Parathyroid adenoma (tissue), 2 donors: ENCODE measurements around the gene GNG11.

Experiments
- H2AFZ ChIP-seq: fragments of 300-600 bp; sonication (generic); one replicate; pipeline ENCODE4 v1.7.0; 2017; ENCODE audit warnings: antibody characterized with exemption, mild to moderate bottlenecking
- H3K27ac ChIP-seq: fragments of 300-600 bp; sonication (generic); one replicate; pipeline ENCODE4 v1.7.0; 2017
- H3K27me3 ChIP-seq: fragments of 300-600 bp; sonication (generic); one replicate; pipeline ENCODE4 v1.7.0; 2017; ENCODE audit warnings: low read length; ENCODE audit not compliant: control insufficient read depth, insufficient read depth
- H3K36me3 ChIP-seq: fragments of 300-600 bp; sonication (generic); one replicate; pipeline ENCODE4 v1.7.0; 2017; ENCODE audit warnings: low read length; ENCODE audit not compliant: control insufficient read depth, insufficient read depth
- H3K4me1 ChIP-seq: fragments of 300-600 bp; sonication (generic); one replicate; pipeline ENCODE4 v1.7.0; 2017; ENCODE audit warnings: control low read depth
- H3K4me2 ChIP-seq: fragments of 300-600 bp; sonication (generic); one replicate; pipeline ENCODE4 v1.7.0; 2017; ENCODE audit warnings: low read length
- H3K4me3 ChIP-seq: fragments of 300-600 bp; sonication (generic); one replicate; pipeline ENCODE4 v1.7.0; 2017; ENCODE audit warnings: low read depth, low read length
- H3K79me2 ChIP-seq: fragments of 300-600 bp; sonication (generic); one replicate; pipeline ENCODE4 v1.7.0; 2017; ENCODE audit warnings: control low read depth
- H3K9ac ChIP-seq: fragments of 300-600 bp; sonication (generic); one replicate; pipeline ENCODE4 v1.7.0; 2017; ENCODE audit warnings: mild to moderate bottlenecking
- H3K9me3 ChIP-seq: fragments of 300-600 bp; sonication (generic); one replicate; pipeline ENCODE4 v1.7.0; 2017; ENCODE audit warnings: low read length; ENCODE audit not compliant: control insufficient read depth
- CTCF ChIP-seq: fragments of 300-600 bp; sonication (generic); IDR thresholded peaks from one replicate; pipeline ENCODE4 v1.7.0; 2017; ENCODE audit warnings: antibody characterized with exemption, mild to moderate bottlenecking
- donor health status: primary hyperparathyroidism.

The GNG11 gene

GRCh38 chr7:93938293-93938692 is 16.8 kb downstream of the GNG11 start:
- no peaks in the 10 kb centered on the region for H3K4me1 ChIP-seq
- H3K27ac ChIP-seq, result no peak overlapping the region
- no peaks in the 10 kb centered on the region for H3K27me3 ChIP-seq
- no peaks in the 10 kb centered on the region for H3K79me2 ChIP-seq
- H3K9me3 ChIP-seq, result no peaks in the 10 kb centered on the region
- H3K4me3 ChIP-seq, result no peak overlapping the region
- H3K4me2 ChIP-seq, result no peak overlapping the region
- TF ChIP-seq CTCF, result no peak
- H2AFZ ChIP-seq, result no peak overlapping the region
- no peaks in the 10 kb centered on the region for H3K36me3 ChIP-seq
- H3K9ac ChIP-seq, result no peak overlapping the region

- no peak for TF ChIP-seq CTCF
- no peaks in the 10 kb centered on the region for H3K4me1 ChIP-seq
These were observed 20.4 kb downstream of the GNG11 start for GRCh38 chr7:93941945-93942344.

GRCh38 chr7:93943816-93944540 is 22.4 kb downstream of the GNG11 start:
- H3K27ac ChIP-seq, result no peak overlapping the region
- no peaks in the 10 kb centered on the region for H3K79me2 ChIP-seq
- no peaks in the 10 kb centered on the region for H3K27me3 ChIP-seq
- H3K4me3 ChIP-seq, result no peak overlapping the region
- H3K36me3 ChIP-seq, result no peaks in the 10 kb centered on the region
- no peaks in the 10 kb centered on the region for H3K9me3 ChIP-seq
- no peak for TF ChIP-seq CTCF
- H3K4me2 ChIP-seq, result no peak overlapping the region
- H3K4me1 ChIP-seq, result no peaks in the 10 kb centered on the region
- H2AFZ ChIP-seq, result no peak overlapping the region
- no peak overlapping the region for H3K9ac ChIP-seq

More at GRCh38 chr7:93941945-93942344, 20.4 kb downstream of the GNG11 start:
- no peaks in the 10 kb centered on the region for H3K27me3 ChIP-seq
- H3K9ac ChIP-seq, result no peak overlapping the region
- no peaks in the 10 kb centered on the region for H3K9me3 ChIP-seq
- H3K27ac ChIP-seq, result no peak overlapping the region
- no peak overlapping the region for H3K4me3 ChIP-seq
- H3K36me3 ChIP-seq, result no peaks in the 10 kb centered on the region
- H3K4me2 ChIP-seq, result no peak overlapping the region
- H3K79me2 ChIP-seq, result no peaks in the 10 kb centered on the region
- no peak overlapping the region for H2AFZ ChIP-seq

- no peak for TF ChIP-seq CTCF
- no peaks in the 10 kb centered on the region for H3K4me1 ChIP-seq
- H3K4me3 ChIP-seq, result no peak overlapping the region
- no peak overlapping the region for H3K27ac ChIP-seq
- H3K9ac ChIP-seq, result no peak overlapping the region
- H2AFZ ChIP-seq, result no peak overlapping the region
- no peaks in the 10 kb centered on the region for H3K9me3 ChIP-seq
- H3K36me3 ChIP-seq, result no peaks in the 10 kb centered on the region
- H3K79me2 ChIP-seq, result no peaks in the 10 kb centered on the region
- no peaks in the 10 kb centered on the region for H3K27me3 ChIP-seq
- no peak overlapping the region for H3K4me2 ChIP-seq
These were observed 23.1 kb downstream of the GNG11 start for GRCh38 chr7:93944673-93945072.

- H3K27ac ChIP-seq, result no peak overlapping the region
- H3K79me2 ChIP-seq, result no peaks in the 10 kb centered on the region
- TF ChIP-seq CTCF, result no peak
These were observed 23.5 kb downstream of the GNG11 start for GRCh38 chr7:93945083-93945482.

More at GRCh38 chr7:93945083-93945482, 23.5 kb downstream of the GNG11 start:
- Histone ChIP-seq H3K4me1 (no peaks in the 10 kb centered on the region), H3K4me3 (no peak overlapping the region), H3K27me3 (no peaks in the 10 kb centered on the region), H3K9ac (no peak overlapping the region), H3K36me3 (no peaks in the 10 kb centered on the region), H3K9me3 (no peaks in the 10 kb centered on the region), H3K4me2 (no peak overlapping the region), H2AFZ (no peak overlapping the region)
